Activated CD4-positive, CD25-positive, alpha-beta regulatory T cell treated with anti-CD3 and anti-CD28 coated beads, Interleukin-2, amount 50 U/mL, for 72 hours (primary cell): ENCODE measurements around the gene TRPV3.
"Not testable (repeated sequence)": the region's sequence is repeated elsewhere in the genome, so short reads cannot be mapped to it uniquely, and the experiment has no call there.

ENCODE experiments used
- DNase-seq: peaks from one replicate; pipeline ENCODE4 v3.0.0; 2021

The TRPV3 gene

GRCh38 chr17:3466355-3466754 lies 91.3 kb downstream of the TRPV3 start:
- DNase-seq: not testable (repeated sequence)
